Measurements from ENCODE around the gene CACNA1F. TPM values are rescaled to one million over a fixed set of nuclear protein-coding genes. Genes with fewer than 3 reads are reported as not detected.

CACNA1F gene
- total and polyA plus RNA-seq, 10 of the 15 experiments (the other 5 are each of a cell fraction or from before 2014, with no cell fraction given): 0.01 to 0.32 (median 0.05) TPM; not detected in 5

DNA sequence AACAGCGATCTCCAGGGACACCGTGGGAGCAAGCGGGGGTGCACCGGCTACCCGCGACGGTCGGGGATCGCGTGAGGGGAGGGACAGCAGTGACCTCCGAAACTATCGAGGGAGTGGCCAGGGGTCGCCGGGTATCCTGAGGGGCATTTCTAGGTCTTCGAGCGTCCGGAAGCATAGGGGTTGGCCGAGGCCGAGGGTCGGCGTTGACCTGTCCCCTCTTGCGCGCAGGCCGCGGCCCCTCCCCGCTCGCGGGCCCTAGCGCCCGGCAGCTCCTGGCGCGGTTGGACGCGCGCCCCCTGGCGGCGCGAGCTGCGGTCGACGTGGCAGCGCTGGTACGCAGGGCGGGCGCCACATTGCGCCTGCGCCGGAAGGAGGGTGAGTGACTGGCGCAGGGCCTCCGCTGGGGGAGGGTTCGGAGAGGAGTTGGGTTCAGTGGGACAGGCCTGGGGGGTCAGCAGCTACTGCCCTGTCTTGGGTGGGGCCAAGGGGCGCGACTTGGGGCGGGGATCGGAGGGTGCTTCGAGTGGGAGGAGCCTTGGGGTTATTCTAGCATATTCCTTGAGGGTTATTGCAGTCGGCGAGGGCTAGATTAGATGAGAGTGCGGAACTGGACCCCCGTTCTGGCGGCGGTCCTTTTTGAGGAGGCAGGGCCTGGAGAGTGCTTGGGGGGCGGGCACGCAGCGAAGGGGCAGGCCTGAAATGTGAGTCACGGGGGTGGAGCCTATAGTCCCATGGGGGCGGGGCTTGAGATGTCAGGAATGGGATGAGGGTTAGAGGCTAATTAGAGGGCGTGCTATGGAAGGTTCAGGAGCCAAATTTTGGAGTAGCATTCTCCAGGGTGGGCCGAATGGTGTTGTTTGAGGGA, 69.4 kb downstream of the CACNA1F start (continued):
- TF ChIP-seq, protein P1, sequence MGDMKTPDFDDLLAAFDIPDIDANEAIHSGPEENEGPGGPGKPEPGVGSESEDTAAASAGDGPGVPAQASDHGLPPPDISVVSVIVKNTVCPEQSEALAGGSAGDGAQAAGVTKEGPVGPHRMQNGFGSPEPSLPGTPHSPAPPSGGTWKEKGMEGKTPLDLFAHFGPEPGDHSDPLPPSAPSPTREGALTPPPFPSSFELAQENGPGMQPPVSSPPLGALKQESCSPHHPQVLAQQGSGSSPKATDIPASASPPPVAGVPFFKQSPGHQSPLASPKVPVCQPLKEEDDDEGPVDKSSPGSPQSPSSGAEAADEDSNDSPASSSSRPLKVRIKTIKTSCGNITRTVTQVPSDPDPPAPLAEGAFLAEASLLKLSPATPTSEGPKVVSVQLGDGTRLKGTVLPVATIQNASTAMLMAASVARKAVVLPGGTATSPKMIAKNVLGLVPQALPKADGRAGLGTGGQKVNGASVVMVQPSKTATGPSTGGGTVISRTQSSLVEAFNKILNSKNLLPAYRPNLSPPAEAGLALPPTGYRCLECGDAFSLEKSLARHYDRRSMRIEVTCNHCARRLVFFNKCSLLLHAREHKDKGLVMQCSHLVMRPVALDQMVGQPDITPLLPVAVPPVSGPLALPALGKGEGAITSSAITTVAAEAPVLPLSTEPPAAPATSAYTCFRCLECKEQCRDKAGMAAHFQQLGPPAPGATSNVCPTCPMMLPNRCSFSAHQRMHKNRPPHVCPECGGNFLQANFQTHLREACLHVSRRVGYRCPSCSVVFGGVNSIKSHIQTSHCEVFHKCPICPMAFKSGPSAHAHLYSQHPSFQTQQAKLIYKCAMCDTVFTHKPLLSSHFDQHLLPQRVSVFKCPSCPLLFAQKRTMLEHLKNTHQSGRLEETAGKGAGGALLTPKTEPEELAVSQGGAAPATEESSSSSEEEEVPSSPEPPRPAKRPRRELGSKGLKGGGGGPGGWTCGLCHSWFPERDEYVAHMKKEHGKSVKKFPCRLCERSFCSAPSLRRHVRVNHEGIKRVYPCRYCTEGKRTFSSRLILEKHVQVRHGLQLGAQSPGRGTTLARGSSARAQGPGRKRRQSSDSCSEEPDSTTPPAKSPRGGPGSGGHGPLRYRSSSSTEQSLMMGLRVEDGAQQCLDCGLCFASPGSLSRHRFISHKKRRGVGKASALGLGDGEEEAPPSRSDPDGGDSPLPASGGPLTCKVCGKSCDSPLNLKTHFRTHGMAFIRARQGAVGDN (IDR thresholded peaks at IDR 0.05): peak; percentile 46; the same call in 1 of the 2 replicates
- TF ChIP-seq ZSCAN29 (IDR thresholded peaks at IDR 0.05) (no peak), ASH2L (IDR thresholded peaks at IDR 0.05; ENCODE audit: borderline replicate concordance, low read depth) (no peak), IKZF1 (conservative IDR thresholded peaks at IDR 0.05) (peak; percentile 68), BHLHE40 (IDR thresholded peaks at IDR 0.05; ENCODE audit: borderline replicate concordance in 1 of 2, low read depth in 2 of 2, low read length in 1 of 2) (peak; percentile 12 to 75; a peak in 2 of 4 replicates), PAX5 (IDR thresholded peaks at IDR 0.05; ENCODE audit: borderline replicate concordance, low read depth, low read length) (no peak)
- TF ChIP-seq, protein P2, sequence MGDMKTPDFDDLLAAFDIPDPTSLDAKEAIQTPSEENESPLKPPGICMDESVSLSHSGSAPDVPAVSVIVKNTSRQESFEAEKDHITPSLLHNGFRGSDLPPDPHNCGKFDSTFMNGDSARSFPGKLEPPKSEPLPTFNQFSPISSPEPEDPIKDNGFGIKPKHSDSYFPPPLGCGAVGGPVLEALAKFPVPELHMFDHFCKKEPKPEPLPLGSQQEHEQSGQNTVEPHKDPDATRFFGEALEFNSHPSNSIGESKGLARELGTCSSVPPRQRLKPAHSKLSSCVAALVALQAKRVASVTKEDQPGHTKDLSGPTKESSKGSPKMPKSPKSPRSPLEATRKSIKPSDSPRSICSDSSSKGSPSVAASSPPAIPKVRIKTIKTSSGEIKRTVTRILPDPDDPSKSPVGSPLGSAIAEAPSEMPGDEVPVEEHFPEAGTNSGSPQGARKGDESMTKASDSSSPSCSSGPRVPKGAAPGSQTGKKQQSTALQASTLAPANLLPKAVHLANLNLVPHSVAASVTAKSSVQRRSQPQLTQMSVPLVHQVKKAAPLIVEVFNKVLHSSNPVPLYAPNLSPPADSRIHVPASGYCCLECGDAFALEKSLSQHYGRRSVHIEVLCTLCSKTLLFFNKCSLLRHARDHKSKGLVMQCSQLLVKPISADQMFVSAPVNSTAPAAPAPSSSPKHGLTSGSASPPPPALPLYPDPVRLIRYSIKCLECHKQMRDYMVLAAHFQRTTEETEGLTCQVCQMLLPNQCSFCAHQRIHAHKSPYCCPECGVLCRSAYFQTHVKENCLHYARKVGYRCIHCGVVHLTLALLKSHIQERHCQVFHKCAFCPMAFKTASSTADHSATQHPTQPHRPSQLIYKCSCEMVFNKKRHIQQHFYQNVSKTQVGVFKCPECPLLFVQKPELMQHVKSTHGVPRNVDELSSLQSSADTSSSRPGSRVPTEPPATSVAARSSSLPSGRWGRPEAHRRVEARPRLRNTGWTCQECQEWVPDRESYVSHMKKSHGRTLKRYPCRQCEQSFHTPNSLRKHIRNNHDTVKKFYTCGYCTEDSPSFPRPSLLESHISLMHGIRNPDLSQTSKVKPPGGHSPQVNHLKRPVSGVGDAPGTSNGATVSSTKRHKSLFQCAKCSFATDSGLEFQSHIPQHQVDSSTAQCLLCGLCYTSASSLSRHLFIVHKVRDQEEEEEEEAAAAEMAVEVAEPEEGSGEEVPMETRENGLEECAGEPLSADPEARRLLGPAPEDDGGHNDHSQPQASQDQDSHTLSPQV (IDR thresholded peaks at IDR 0.05): no peak
- TF ChIP-seq, protein P3, sequence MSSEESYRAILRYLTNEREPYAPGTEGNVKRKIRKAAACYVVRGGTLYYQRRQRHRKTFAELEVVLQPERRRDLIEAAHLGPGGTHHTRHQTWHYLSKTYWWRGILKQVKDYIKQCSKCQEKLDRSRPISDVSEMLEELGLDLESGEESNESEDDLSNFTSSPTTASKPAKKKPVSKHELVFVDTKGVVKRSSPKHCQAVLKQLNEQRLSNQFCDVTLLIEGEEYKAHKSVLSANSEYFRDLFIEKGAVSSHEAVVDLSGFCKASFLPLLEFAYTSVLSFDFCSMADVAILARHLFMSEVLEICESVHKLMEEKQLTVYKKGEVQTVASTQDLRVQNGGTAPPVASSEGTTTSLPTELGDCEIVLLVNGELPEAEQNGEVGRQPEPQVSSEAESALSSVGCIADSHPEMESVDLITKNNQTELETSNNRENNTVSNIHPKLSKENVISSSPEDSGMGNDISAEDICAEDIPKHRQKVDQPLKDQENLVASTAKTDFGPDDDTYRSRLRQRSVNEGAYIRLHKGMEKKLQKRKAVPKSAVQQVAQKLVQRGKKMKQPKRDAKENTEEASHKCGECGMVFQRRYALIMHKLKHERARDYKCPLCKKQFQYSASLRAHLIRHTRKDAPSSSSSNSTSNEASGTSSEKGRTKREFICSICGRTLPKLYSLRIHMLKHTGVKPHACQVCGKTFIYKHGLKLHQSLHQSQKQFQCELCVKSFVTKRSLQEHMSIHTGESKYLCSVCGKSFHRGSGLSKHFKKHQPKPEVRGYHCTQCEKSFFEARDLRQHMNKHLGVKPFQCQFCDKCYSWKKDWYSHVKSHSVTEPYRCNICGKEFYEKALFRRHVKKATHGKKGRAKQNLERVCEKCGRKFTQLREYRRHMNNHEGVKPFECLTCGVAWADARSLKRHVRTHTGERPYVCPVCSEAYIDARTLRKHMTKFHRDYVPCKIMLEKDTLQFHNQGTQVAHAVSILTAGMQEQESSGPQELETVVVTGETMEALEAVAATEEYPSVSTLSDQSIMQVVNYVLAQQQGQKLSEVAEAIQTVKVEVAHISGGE (CRISPR knock-in tag; IDR thresholded peaks at IDR 0.05): no peak
- TF ChIP-seq, protein P4, sequence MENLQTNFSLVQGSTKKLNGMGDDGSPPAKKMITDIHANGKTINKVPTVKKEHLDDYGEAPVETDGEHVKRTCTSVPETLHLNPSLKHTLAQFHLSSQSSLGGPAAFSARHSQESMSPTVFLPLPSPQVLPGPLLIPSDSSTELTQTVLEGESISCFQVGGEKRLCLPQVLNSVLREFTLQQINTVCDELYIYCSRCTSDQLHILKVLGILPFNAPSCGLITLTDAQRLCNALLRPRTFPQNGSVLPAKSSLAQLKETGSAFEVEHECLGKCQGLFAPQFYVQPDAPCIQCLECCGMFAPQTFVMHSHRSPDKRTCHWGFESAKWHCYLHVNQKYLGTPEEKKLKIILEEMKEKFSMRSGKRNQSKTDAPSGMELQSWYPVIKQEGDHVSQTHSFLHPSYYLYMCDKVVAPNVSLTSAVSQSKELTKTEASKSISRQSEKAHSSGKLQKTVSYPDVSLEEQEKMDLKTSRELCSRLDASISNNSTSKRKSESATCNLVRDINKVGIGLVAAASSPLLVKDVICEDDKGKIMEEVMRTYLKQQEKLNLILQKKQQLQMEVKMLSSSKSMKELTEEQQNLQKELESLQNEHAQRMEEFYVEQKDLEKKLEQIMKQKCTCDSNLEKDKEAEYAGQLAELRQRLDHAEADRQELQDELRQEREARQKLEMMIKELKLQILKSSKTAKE (IDR thresholded peaks at IDR 0.05; ENCODE audit: low read depth, poor library complexity, severe bottlenecking): peak; percentile 28

All from GM12878 (cell line).